Stimulated activated CD4-positive, alpha-beta T cell treated with anti-CD3 and anti-CD28 coated beads, Interleukin-4, amount 100 ng/mL, for 48 hours (primary cell): ENCODE data around the gene TRIM63.
"Not testable (repeated sequence)": the region's sequence is repeated elsewhere in the genome, so short reads cannot be mapped to it uniquely, and the experiment has no call there.

Experiments used
- DNase-seq, 2 donors: peaks; one replicate each; pipeline ENCODE4 v3.0.0-alpha.2; 2020; ENCODE audit warnings: low read depth in 2 of 2

Gene TRIM63

GRCh38 chr1:26067432-26067911 lies at the start of gene TRIM63:
Gene TRIM63 (minus strand): TSS chr1:26067630. CDS start chr1:26067494, 136 bp downstream.
- no peak for DNase-seq

- DNase-seq, result no peak
Measured at GRCh38 chr1:26114165-26114927, 46.9 kb upstream of the TRIM63 start.

- no peak for DNase-seq
Measured at GRCh38 chr1:26112407-26112775, 45.0 kb upstream of the TRIM63 start.

- DNase-seq, result peak; percentile 89 to 93
Measured at GRCh38 chr1:26111530-26112406, 44.3 kb upstream of the TRIM63 start, which contains the start of gene PDIK1L. Gene PDIK1L (plus strand): TSS chr1:26111824. CDS start chr1:26114309, 2,485 bp downstream.

GRCh38 chr1:26110731-26111529 lies 43.5 kb upstream of the TRIM63 start:
- DNase-seq, result peak; percentile 63 to 65

GRCh38 chr1:26109229-26110164 lies 42.1 kb upstream of the TRIM63 start:
- DNase-seq, result no peak

GRCh38 chr1:26105226-26105548 lies 37.8 kb upstream of the TRIM63 start:
- DNase-seq, result not testable (repeated sequence)

GRCh38 chr1:26102526-26102925 lies 35.1 kb upstream of the TRIM63 start:
- no peak for DNase-seq

GRCh38 chr1:26102119-26102518 lies 34.7 kb upstream of the TRIM63 start:
- DNase-seq, result no peak

- DNase-seq, result not testable (repeated sequence)
Measured at GRCh38 chr1:26100204-26100603, 32.8 kb upstream of the TRIM63 start.

- no peak for DNase-seq
Measured at GRCh38 chr1:26099780-26100179, 32.4 kb upstream of the TRIM63 start.

- no peak for DNase-seq
Measured at GRCh38 chr1:26098602-26099001, 31.2 kb upstream of the TRIM63 start.

GRCh38 chr1:26097696-26098095 lies 30.3 kb upstream of the TRIM63 start:
- DNase-seq, result no peak

GRCh38 chr1:26096471-26096870 lies 29.0 kb upstream of the TRIM63 start:
- DNase-seq, result no peak

GRCh38 chr1:26094677-26095383 lies 27.4 kb upstream of the TRIM63 start:
- no peak for DNase-seq

GRCh38 chr1:26094076-26094669 lies 26.7 kb upstream of the TRIM63 start:
- DNase-seq, result no peak

- DNase-seq, result not testable (repeated sequence)
Measured at GRCh38 chr1:26093569-26093968, 26.1 kb upstream of the TRIM63 start.

- DNase-seq, result no peak
Measured at GRCh38 chr1:26092422-26092821, 25.0 kb upstream of the TRIM63 start.

- DNase-seq, result no peak
Measured at GRCh38 chr1:26090893-26091292, 23.5 kb upstream of the TRIM63 start.

GRCh38 chr1:26089125-26089524 lies 21.7 kb upstream of the TRIM63 start:
- no peak for DNase-seq
